OCI-LY3 (cell line): ENCODE results near the gene CERS3.

ENCODE experiments used
- EZH2phosphoT487 ChIP-seq: fragments of 200-600 bp; shearing (Covaris generic); IDR thresholded peaks from 2 replicates; pipeline ENCODE4 v1.6.1; 2018; ENCODE audit warnings: antibody characterized with exemption, mixed run types, low read depth
- TF ChIP-seq, protein P1 (sequence below): fragments of 200-600, 300-600 bp; sonication (generic); IDR thresholded peaks from 2 replicates; pipeline ENCODE4 v1.5.1; 2014; ENCODE audit warnings: antibody characterized with exemption, low read length, low read depth

- TF ChIP-seq, protein P1, sequence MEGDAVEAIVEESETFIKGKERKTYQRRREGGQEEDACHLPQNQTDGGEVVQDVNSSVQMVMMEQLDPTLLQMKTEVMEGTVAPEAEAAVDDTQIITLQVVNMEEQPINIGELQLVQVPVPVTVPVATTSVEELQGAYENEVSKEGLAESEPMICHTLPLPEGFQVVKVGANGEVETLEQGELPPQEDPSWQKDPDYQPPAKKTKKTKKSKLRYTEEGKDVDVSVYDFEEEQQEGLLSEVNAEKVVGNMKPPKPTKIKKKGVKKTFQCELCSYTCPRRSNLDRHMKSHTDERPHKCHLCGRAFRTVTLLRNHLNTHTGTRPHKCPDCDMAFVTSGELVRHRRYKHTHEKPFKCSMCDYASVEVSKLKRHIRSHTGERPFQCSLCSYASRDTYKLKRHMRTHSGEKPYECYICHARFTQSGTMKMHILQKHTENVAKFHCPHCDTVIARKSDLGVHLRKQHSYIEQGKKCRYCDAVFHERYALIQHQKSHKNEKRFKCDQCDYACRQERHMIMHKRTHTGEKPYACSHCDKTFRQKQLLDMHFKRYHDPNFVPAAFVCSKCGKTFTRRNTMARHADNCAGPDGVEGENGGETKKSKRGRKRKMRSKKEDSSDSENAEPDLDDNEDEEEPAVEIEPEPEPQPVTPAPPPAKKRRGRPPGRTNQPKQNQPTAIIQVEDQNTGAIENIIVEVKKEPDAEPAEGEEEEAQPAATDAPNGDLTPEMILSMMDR, result no peak
- no peak for TF ChIP-seq EZH2phosphoT487
These were observed 60.5 kb downstream of the CERS3 start for GRCh38 chr15:100468285-100468684.
